DOHH2 (cell line): ENCODE measurements around the gene IFRD2.

ENCODE experiments used
- H3F3A ChIP-seq: fragments of 200-600 bp; sonication (generic), shearing (Covaris generic); 2 replicates; pipeline ENCODE4 v1.6.0; 2016; ENCODE audit warnings: antibody characterized with exemption, mild to moderate bottlenecking; ENCODE audit not compliant: control insufficient read depth, insufficient read depth
- H3K27ac ChIP-seq: fragments of 200-600 bp; sonication (generic); 2 replicates; pipeline ENCODE4 v1.5.1; 2014; ENCODE audit warnings: low read depth, mild to moderate bottlenecking, low read length, moderate library complexity
- H3K27me3 ChIP-seq: fragments of 200-600 bp; sonication (generic); 2 replicates; pipeline ENCODE4 v1.6.1; 2014; ENCODE audit warnings: mild to moderate bottlenecking, low read length, mixed read lengths; ENCODE audit not compliant: control insufficient read depth
- H3K36me3 ChIP-seq: fragments of 200-600 bp; sonication (generic); 2 replicates; pipeline ENCODE4 v1.6.1; 2014; ENCODE audit warnings: mild to moderate bottlenecking, low read length, moderate library complexity, mixed read lengths; ENCODE audit not compliant: control insufficient read depth
- H3K4me1 ChIP-seq: fragments of 200-600 bp; sonication (generic); 2 replicates; pipeline ENCODE4 v1.6.1; 2014; ENCODE audit warnings: mild to moderate bottlenecking, low read length, mixed read lengths; ENCODE audit not compliant: control insufficient read depth
- H3K4me2 ChIP-seq: fragments of 200-600 bp; sonication (generic); 2 replicates; pipeline ENCODE4 v1.6.0; 2014; ENCODE audit warnings: mild to moderate bottlenecking, low read length, moderate library complexity
- H3K4me3 ChIP-seq: fragments of 200-600 bp; sonication (generic); 2 replicates; pipeline ENCODE4 v1.5.1; 2014; ENCODE audit warnings: mild to moderate bottlenecking, low read length, mixed read lengths
- H3K79me2 ChIP-seq: fragments of 200-600 bp; sonication (generic); 2 replicates; pipeline ENCODE4 v1.6.1; 2014; ENCODE audit warnings: mild to moderate bottlenecking, low read length, mixed read lengths; ENCODE audit not compliant: control insufficient read depth
- H3K9me2 ChIP-seq: fragments of 200-600 bp; sonication (generic); replicated peaks from 2 replicates; pipeline ENCODE4 v1.6.1; 2014; ENCODE audit warnings: mild to moderate bottlenecking, low read length, mixed read lengths; ENCODE audit not compliant: control insufficient read depth
- H3K9me3 ChIP-seq: fragments of 200-600 bp; sonication (generic); 2 replicates; pipeline ENCODE4 v1.6.1; 2014; ENCODE audit warnings: antibody characterized with exemption, low read length, mixed read lengths; ENCODE audit not compliant: control insufficient read depth, insufficient read depth
- H4K20me1 ChIP-seq: fragments of 200-600 bp; sonication (generic); 2 replicates; pipeline ENCODE4 v1.6.0; 2014; ENCODE audit warnings: low read depth, mild to moderate bottlenecking, antibody characterized with exemption, low read length, moderate library complexity; ENCODE audit not compliant: control insufficient read depth, insufficient read depth
- CTCF ChIP-seq: fragments of 200-600 bp; sonication (generic); IDR thresholded peaks from one replicate; pipeline ENCODE4 v1.5.1; 2014; ENCODE audit warnings: antibody characterized with exemption, mild to moderate bottlenecking, low read depth, low read length; ENCODE audit not compliant: poor library complexity, severe bottlenecking
- EZH2phosphoT487 ChIP-seq: fragments of 200-600 bp; sonication (generic); IDR thresholded peaks from 2 replicates; pipeline ENCODE4 v1.6.1; 2017; ENCODE audit warnings: borderline replicate concordance, mild to moderate bottlenecking, antibody characterized with exemption, low read length, moderate library complexity, mixed read lengths

The IFRD2 gene

GRCh38 chr3:50320853-50321335 is 28.7 kb upstream of the IFRD2 start:
- H3K4me2 ChIP-seq: peak overlapping the region; percentile 56
- H3K36me3 ChIP-seq: peaks cover 28% of the 10 kb centered on the region
- H3K4me1 ChIP-seq: peaks cover 24% of the 10 kb centered on the region
- no peaks in the 10 kb centered on the region for H3K9me2 ChIP-seq
- no peaks in the 10 kb centered on the region for H3K9me3 ChIP-seq
- no peak for TF ChIP-seq CTCF
- no peak for TF ChIP-seq EZH2phosphoT487
- H4K20me1 ChIP-seq: no peaks in the 10 kb centered on the region
- no peaks in the 10 kb centered on the region; the same call in 1 of the 2 replicates for H3F3A ChIP-seq
- H3K4me3 ChIP-seq: peak overlapping the region; percentile 97
- no peaks in the 10 kb centered on the region for H3K27me3 ChIP-seq
- peak overlapping the region; percentile 73 for H3K27ac ChIP-seq
- H3K79me2 ChIP-seq: peaks cover 4% of the 10 kb centered on the region

GRCh38 chr3:50319894-50320625 is 27.8 kb upstream of the IFRD2 start:
- Histone ChIP-seq H3K9me3 (no peaks in the 10 kb centered on the region), H3K4me1 (peaks cover 24% of the 10 kb centered on the region), H3K9me2 (no peaks in the 10 kb centered on the region), H4K20me1 (no peaks in the 10 kb centered on the region), H3F3A (no peaks in the 10 kb centered on the region; the same call in 1 of the 2 replicates), H3K79me2 (peaks cover 3% of the 10 kb centered on the region; the same call in 1 of the 2 replicates), H3K4me3 (peak overlapping the region; percentile 97), H3K27me3 (no peaks in the 10 kb centered on the region), H3K36me3 (peaks cover 20% of the 10 kb centered on the region), H3K27ac (no peak overlapping the region), H3K4me2 (peak overlapping the region; percentile 56)
- TF ChIP-seq CTCF (no peak), EZH2phosphoT487 (no peak)

- Histone ChIP-seq H3F3A (no peaks in the 10 kb centered on the region), H3K4me2 (no peak overlapping the region), H3K79me2 (peaks cover 3% of the 10 kb centered on the region; the same call in 1 of the 2 replicates), H3K9me2 (no peaks in the 10 kb centered on the region), H3K4me3 (no peak overlapping the region), H4K20me1 (no peaks in the 10 kb centered on the region), H3K27ac (no peak overlapping the region), H3K4me1 (peaks cover 24% of the 10 kb centered on the region), H3K9me3 (no peaks in the 10 kb centered on the region), H3K36me3 (peaks cover 14% of the 10 kb centered on the region), H3K27me3 (no peaks in the 10 kb centered on the region)
- TF ChIP-seq CTCF (no peak), EZH2phosphoT487 (no peak)
Observed at GRCh38 chr3:50319181-50319893, 27.1 kb upstream of the IFRD2 start.
